HG03439 (cell line): ENCODE measurements around the gene MAPKBP1.

Source experiments
- ATAC-seq: cut with Tn5 transposase; IDR thresholded peaks from one replicate; pipeline ENCODE4 v1.9.1; 2021; ENCODE audit warnings: mild to moderate bottlenecking, moderate library complexity; ENCODE audit not compliant: unreplicated experiment

Gene MAPKBP1

DNA sequence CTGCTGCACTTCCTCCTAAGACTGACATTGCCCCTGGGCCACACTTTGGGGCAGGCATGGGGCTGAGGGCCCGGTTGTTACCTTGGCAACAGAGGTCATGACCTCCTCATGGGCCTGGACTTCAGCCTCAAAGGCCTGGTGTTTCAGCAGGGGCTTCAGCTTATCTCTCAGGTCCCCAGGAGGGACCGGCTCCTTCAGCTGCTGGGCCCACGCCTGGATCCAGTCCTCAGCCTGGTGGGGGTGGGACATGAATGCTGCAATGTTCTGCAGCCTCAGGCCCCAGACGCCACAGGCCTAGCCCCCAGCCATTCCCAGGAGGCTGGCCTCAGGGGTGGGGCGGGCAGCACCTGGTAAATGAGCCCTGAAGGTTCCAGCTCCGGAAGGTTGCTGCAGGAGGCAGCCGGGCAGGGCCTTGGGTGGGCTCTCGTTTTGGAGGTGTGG is 92.0 kb downstream of the MAPKBP1 start:
- no peak for ATAC-seq

DNA sequence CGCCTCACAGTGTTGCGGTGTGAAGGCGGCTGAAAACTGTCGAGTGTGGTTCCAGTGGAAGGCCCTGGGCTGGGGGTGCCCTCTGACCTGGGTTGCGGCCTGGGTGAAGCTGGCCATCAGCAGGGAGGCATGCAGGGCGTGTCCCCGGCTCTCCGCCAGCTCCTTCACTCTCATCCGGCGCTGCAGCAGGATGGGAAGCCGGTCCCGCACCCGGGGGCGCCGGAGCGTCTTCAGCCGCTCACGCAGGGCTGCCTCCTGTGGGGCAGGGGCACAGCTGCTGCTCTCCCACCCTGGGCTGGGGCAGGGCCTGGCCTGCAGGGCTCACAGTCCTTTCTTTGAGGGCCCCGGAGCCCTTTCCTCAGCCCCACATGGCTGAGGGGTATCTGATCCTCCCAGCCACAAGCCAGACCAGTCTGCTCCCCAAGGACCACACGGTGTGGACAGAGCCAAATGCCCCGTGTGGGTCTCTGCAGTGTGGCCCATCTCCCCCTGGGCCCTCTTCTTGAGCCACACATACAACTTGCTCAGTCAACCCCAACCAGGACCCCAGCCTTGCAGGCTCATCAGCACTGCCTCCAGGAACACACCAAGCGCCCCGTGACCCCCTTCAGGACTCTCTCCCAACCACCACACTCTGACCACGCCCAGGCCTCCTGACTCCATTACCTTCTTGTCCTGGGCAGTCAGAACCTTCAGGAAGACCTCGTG is 92.7 kb downstream of the MAPKBP1 start:
- ATAC-seq = no peak

DNA sequence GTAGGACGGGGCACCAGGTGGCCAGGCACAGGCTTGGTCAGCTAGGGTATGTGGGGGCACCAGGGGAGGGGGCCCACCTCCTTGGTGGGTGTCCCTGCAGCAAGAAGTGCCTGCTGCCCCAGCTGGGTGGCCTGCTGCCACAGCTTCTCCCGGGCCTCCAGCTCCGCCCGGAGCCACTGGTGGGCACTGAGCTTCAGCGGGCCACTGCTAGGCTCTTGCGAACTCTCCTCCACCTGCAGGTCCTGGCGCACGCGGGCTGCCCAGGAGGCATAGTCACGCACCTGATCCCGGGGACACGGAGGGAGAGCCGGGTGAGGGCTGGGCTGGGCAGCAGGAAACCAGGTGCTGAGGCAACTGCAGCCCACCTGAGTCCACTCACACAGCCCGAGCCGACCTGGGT is 94.0 kb downstream of the MAPKBP1 start:
- no peak for ATAC-seq

DNA sequence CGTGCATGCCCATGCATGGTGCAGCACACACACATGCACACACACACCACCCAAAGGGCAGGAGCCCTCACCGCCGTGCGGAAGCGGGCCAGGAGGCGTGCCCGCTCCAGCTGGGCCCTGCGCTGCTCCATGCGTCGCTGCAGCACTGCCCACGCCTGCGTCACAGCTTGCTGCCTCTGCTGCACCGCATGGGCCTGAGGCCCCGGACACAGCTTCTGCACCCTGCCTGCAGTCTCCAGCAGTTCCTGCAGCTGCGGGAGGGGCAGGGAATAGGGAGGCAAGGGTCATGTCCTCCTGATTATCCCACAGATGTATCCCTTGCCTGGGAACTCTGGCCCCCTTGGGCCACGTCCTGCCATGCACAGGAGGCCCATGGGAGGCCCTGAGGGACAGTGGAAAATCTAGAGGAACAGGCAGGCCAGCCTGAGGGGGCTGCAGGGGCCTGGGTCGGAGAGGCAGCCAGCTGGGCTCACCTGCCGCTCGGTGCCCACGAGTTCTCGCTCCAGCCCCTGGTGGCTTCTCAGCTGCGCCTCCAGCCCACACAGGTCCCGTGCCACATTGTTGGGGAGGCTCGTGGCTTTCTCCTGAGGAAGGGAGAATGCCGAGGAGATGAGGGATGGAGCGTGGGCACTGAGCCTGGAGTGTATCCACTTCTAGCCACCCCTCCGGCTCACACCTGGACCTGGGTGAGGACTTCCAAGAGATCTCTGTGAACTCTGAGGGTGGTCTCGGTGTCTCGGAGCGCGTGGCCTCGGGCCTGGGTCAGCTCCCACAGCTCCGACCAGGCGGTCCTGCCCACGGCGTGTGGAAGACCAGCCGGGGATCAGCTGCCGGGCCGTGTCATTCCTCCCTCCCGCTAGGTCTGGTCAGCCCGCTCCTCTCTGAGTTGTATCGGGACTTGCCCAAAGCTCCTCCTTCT is 95.7 kb downstream of the MAPKBP1 start:
- no peak for ATAC-seq

DNA sequence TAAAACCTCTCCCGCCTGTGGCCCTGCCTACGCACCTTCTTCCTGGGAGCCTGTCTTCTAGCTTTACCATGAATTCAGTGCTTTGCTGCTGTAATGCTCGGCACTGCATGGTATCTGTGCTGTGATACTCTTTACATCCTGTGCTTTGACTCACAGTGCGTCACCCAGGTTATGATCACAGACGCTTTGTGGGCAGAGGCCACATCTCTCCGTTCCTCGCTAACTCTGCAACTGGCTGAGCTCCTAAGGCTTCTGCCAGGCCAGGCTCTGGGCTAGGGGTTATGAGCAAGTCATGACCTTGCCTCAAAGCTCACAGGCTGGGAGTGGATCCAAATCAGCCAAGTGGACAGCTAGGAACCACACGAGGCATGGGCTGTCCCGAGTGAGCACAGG is 96.4 kb downstream of the MAPKBP1 start:
- ATAC-seq = no peak

DNA sequence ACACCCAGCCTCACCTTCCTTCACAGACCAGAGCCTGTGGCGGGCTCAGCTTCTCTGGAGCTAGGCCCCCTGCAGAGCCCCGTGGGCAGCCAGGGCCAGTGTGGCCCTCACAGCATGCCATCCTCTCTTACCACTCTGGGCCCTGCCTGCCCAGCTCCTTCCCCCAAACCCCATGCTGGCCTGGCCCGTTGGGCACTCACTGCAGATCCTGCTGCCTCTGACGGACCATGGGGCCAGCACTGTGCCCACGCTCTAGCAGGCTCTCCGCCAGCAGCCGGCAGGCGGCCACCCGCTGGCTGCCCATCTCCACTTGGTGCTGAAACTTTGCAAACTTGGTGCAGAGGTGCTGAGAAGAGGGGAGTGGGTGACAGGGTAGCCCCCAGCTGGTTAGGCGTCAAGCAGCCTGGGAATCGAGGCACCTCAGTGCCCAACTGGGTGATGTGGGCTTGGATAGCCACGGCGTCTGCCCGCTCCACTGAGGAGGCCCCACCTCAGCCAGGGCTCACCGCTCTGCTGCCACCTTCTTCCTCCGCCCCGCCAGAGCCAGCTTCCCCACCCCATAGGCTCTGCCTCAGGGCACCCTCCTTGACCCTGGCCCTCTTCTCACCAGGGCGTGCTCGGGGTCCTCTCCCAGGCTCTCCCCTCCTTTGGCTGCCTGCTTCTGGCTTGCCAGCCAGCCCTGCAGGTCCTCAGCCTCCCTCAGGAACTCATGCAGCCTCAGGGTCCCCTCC is 97.1 kb downstream of the MAPKBP1 start:
- no peak for ATAC-seq

DNA sequence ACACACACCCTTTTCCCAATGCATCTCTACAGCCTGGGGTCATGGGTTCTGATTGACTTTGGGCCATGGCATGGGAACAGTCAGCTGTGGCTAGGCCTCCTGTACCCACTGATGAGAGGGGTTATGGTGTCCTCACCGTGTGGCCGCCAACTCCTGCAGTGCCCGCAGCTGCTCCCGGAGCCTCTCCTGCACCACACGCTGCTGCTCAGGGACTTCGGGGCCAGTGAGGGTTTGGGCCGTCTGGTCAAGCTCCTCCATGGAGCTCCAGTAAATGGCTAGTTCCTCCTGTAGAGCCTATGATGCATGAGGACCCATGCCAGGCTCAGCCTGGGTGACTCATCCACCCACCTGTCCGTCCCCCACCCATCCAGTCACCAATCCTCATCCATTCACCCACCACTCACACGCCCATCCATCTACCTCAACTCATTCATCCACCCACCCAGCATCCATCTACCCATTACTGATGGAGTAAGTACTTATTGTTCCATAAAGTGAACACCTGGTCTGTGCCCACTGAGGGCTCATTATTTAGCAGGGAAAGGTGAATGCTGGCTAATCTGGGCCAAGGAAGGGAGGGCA is 98.0 kb downstream of the MAPKBP1 start:
- ATAC-seq = no peak

DNA sequence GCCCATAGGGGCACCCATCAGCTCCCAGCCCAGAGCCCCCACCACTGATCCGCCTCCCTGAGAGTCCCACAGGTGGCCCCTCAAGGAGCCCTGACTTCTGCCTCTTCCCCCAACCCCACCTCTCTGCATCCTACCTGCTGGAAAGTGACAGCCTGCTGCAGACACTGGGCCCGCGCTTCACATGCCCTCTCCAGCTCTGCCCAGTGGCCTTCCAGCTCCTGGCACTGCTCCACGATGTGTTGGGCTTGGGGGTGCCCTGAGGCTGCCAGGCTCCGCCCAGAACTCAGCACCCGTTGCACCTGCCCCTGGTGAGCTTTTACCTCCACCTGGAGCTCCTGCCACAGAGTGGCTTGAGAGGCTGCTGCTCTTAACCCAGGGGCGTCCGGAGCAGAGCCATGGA is 99.4 kb downstream of the MAPKBP1 start:
- no peak for ATAC-seq

DNA sequence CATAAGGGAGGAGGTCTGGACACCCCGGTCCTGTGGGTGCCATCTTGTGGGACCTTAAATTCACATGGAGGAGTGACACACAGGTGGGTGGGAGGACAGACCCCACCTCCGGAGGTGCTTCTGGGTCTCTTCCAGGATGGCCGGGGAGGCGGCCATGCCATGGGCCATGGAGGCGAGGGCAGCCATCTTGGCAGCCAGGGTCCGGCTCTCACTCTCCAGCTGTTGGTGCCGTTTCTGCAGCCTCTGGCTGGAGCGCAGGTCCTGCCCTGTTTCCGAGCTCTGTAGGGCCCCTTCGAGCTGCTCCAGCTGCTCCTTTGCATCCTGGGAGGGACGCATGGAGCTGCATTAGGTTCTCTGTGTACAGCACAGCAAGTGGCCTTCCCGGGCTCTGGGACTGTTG is 100.5 kb downstream of the MAPKBP1 start:
- no peak for ATAC-seq

DNA sequence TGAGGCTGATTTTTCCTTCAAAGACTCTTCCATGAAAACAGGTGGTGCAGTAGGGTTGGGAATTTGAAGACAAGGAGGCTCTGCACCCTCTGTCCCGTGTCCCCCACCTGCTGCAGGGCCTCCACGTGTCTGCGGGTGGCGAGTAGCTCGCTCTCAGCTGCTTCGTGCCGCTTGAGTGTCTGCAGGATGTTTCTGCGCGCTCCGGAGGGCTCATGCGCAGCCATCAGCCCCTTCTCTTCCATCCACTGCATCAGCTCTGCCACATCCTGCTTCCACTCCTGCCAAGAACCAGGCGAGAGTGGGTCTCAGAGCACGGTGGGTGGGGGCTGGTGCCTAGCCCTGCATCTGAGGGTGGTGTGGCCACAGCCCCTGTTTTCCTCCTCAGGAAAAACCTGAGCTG is 101.7 kb downstream of the MAPKBP1 start:
- no peak for ATAC-seq

DNA sequence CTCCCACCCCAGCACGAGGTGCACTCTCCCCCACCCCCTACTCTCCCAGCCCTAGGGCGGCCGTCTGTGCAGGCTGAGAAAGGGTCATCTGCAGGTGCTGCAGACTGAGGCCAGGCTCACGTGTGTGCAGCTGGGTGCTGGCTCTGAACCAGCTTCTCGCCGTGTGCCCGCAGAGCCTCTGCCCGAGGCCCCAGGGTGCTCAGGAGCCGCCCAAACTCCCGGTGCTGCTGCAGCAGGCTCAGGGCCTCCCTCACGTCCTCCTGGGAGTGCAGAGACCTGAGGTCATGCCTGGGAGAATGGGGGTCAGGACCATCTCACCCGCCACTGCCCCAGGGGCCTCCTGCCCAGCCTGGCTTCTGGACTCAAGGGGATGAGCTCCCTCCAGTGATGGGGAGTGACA is 102.4 kb downstream of the MAPKBP1 start:
- ATAC-seq = no peak
